ENCODE data around the gene FITM1. TPM values are rescaled to one million over a fixed set of nuclear protein-coding genes. Genes with fewer than 3 reads are reported as not detected.

The FITM1 gene
- total and polyA plus RNA-seq, 2 experiments from 2014 or later: 0.53 TPM; not detected in 1

DNA sequence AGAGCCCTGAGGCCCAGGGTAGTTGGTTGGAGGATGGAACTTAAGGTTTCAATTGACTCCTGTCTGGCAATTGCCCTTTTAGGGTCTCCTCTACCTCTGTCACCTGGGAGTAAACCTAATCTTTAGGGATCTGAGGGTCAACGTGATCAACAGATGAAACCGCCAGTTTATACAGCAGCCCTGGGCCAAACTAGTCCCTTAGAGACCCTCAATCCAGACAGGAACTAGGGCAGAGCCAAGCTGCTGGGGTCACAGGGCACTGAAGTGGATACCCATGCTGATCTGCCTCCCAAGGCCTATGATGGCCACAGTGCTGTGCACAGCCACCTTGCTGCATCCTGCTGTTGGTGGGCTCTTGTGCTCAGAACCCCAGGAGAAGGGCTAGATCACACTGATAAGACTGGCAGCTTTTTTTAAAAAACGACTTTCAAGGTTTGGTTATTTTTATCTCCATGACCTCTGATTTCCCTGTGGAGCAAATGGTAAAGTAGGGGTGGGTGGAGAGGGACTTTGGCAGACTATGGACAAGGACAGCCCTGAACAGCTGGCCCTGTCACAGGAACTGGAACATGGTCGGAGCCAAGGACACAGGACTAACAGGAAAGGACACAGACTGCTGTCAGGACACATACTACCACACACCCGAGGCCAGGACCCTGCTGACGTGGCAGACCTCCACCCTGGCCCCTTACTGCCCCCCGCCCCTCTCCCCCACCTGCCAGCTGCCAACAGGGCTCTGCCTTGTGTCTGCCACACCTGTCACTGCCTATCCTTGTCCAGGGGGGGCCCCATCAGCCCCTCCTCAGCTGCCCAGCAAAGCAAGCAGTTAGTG, 474 bp downstream of the FITM1 start (continued):
- TF ChIP-seq, protein P1, sequence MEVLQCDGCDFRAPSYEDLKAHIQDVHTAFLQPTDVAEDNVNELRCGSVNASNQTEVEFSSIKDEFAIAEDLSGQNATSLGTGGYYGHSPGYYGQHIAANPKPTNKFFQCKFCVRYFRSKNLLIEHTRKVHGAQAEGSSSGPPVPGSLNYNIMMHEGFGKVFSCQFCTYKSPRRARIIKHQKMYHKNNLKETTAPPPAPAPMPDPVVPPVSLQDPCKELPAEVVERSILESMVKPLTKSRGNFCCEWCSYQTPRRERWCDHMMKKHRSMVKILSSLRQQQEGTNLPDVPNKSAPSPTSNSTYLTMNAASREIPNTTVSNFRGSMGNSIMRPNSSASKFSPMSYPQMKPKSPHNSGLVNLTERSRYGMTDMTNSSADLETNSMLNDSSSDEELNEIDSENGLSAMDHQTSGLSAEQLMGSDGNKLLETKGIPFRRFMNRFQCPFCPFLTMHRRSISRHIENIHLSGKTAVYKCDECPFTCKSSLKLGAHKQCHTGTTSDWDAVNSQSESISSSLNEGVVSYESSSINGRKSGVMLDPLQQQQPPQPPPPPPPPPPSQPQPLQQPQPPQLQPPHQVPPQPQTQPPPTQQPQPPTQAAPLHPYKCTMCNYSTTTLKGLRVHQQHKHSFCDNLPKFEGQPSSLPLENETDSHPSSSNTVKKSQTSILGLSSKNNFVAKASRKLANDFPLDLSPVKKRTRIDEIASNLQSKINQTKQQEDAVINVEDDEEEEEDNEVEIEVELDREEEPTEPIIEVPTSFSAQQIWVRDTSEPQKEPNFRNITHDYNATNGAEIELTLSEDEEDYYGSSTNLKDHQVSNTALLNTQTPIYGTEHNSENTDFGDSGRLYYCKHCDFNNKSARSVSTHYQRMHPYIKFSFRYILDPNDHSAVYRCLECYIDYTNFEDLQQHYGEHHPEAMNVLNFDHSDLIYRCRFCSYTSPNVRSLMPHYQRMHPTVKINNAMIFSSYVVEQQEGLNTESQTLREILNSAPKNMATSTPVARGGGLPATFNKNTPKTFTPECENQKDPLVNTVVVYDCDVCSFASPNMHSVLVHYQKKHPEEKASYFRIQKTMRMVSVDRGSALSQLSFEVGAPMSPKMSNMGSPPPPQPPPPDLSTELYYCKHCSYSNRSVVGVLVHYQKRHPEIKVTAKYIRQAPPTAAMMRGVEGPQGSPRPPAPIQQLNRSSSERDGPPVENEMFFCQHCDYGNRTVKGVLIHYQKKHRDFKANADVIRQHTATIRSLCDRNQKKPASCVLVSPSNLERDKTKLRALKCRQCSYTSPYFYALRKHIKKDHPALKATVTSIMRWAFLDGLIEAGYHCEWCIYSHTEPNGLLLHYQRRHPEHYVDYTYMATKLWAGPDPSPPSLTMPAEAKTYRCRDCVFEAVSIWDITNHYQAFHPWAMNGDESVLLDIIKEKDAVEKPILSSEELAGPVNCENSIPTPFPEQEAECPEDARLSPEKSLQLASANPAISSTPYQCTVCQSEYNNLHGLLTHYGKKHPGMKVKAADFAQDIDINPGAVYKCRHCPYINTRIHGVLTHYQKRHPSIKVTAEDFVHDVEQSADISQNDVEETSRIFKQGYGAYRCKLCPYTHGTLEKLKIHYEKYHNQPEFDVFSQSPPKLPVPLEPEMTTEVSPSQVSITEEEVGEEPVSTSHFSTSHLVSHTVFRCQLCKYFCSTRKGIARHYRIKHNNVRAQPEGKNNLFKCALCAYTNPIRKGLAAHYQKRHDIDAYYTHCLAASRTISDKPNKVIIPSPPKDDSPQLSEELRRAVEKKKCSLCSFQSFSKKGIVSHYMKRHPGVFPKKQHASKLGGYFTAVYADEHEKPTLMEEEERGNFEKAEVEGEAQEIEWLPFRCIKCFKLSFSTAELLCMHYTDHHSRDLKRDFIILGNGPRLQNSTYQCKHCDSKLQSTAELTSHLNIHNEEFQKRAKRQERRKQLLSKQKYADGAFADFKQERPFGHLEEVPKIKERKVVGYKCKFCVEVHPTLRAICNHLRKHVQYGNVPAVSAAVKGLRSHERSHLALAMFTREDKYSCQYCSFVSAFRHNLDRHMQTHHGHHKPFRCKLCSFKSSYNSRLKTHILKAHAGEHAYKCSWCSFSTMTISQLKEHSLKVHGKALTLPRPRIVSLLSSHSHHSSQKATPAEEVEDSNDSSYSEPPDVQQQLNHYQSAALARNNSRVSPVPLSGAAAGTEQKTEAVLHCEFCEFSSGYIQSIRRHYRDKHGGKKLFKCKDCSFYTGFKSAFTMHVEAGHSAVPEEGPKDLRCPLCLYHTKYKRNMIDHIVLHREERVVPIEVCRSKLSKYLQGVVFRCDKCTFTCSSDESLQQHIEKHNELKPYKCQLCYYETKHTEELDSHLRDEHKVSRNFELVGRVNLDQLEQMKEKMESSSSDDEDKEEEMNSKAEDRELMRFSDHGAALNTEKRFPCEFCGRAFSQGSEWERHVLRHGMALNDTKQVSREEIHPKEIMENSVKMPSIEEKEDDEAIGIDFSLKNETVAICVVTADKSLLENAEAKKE (CRISPR knock-in tag; IDR thresholded peaks at IDR 0.05): no peak
- TF ChIP-seq, protein P2, sequence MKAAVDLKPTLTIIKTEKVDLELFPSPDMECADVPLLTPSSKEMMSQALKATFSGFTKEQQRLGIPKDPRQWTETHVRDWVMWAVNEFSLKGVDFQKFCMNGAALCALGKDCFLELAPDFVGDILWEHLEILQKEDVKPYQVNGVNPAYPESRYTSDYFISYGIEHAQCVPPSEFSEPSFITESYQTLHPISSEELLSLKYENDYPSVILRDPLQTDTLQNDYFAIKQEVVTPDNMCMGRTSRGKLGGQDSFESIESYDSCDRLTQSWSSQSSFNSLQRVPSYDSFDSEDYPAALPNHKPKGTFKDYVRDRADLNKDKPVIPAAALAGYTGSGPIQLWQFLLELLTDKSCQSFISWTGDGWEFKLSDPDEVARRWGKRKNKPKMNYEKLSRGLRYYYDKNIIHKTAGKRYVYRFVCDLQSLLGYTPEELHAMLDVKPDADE (IDR thresholded peaks at IDR 0.05): no peak
- TF ChIP-seq EZH2 (IDR thresholded peaks at IDR 0.05; ENCODE audit: low read depth, unreplicated experiment) (no peak), POLR2AphosphoS5 (IDR thresholded peaks at IDR 0.05; ENCODE audit: low read depth) (no peak), NANOG (IDR thresholded peaks at IDR 0.05; ENCODE audit: borderline replicate concordance) (no peak), ZNF331 (CRISPR knock-in tag; IDR thresholded peaks at IDR 0.05; ENCODE audit: low read depth) (no peak)
- TF ChIP-seq, protein P3, sequence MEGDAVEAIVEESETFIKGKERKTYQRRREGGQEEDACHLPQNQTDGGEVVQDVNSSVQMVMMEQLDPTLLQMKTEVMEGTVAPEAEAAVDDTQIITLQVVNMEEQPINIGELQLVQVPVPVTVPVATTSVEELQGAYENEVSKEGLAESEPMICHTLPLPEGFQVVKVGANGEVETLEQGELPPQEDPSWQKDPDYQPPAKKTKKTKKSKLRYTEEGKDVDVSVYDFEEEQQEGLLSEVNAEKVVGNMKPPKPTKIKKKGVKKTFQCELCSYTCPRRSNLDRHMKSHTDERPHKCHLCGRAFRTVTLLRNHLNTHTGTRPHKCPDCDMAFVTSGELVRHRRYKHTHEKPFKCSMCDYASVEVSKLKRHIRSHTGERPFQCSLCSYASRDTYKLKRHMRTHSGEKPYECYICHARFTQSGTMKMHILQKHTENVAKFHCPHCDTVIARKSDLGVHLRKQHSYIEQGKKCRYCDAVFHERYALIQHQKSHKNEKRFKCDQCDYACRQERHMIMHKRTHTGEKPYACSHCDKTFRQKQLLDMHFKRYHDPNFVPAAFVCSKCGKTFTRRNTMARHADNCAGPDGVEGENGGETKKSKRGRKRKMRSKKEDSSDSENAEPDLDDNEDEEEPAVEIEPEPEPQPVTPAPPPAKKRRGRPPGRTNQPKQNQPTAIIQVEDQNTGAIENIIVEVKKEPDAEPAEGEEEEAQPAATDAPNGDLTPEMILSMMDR (conservative IDR thresholded peaks at IDR 0.05; ENCODE audit: low read depth in 2 of 2): no peak
